ENCODE measurements around the gene TNIP2.

- TF ChIP-seq EZH2 (IDR thresholded peaks at IDR 0.05) = no peak
- TF ChIP-seq, protein P1, sequence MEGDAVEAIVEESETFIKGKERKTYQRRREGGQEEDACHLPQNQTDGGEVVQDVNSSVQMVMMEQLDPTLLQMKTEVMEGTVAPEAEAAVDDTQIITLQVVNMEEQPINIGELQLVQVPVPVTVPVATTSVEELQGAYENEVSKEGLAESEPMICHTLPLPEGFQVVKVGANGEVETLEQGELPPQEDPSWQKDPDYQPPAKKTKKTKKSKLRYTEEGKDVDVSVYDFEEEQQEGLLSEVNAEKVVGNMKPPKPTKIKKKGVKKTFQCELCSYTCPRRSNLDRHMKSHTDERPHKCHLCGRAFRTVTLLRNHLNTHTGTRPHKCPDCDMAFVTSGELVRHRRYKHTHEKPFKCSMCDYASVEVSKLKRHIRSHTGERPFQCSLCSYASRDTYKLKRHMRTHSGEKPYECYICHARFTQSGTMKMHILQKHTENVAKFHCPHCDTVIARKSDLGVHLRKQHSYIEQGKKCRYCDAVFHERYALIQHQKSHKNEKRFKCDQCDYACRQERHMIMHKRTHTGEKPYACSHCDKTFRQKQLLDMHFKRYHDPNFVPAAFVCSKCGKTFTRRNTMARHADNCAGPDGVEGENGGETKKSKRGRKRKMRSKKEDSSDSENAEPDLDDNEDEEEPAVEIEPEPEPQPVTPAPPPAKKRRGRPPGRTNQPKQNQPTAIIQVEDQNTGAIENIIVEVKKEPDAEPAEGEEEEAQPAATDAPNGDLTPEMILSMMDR (IDR thresholded peaks at IDR 0.05 in 2 of 3, conservative IDR thresholded peaks at IDR 0.05 in 1 of 3; ENCODE audit: borderline replicate concordance in 1 of 3, insufficient read depth in 1 of 3, low read depth in 2 of 3, low read length in 2 of 3) = no peak
- no peak for TF ChIP-seq POLR2AphosphoS5 (IDR thresholded peaks at IDR 0.05; ENCODE audit: low read depth, low read length)
- no peak for TF ChIP-seq POLR2A (IDR thresholded peaks at IDR 0.05; ENCODE audit: borderline replicate concordance, extremely low read depth, insufficient read depth, insufficient read length)
These were observed 12.0 kb upstream of the TNIP2 start for GRCh38 chr4:2768124-2768523.

All from HCT116 (cell line).